HG02642 (cell line): Measurements from ENCODE around the gene SIRPB1.
"Not testable (repeated sequence)": the region's sequence is repeated elsewhere in the genome, so short reads cannot be mapped to it uniquely, and the experiment has no call there.

Source experiments
- ATAC-seq: cut with Tn5 transposase; IDR thresholded peaks from one replicate; pipeline ENCODE4 v1.9.1; 2021; ENCODE audit warnings: mild to moderate bottlenecking; ENCODE audit not compliant: unreplicated experiment, poor library complexity

SIRPB1 gene

GRCh38 chr20:1608678-1609347 lies 11.0 kb downstream of the SIRPB1 start:
- ATAC-seq, result not testable (repeated sequence)

DNA sequence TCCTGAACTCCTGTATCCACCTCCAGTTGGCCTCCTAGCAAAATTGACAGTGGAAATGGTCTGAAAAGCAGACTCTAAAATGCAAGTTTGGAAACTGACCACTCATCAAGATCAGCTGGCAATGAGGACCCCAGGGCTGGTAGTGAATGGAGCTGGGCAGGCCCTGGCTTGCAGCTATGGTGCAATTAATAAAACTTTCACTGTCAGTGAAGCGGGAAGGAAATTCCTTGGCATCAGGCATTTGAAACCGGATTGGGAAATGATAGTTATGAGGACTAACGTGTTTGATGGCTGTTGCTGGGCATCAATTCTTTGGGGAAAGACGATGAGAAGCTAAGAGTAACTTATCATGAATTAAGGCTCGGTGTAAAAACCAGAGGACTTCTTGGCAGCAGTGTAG lies 19.1 kb downstream of the SIRPB1 start:
- no peak for ATAC-seq

DNA sequence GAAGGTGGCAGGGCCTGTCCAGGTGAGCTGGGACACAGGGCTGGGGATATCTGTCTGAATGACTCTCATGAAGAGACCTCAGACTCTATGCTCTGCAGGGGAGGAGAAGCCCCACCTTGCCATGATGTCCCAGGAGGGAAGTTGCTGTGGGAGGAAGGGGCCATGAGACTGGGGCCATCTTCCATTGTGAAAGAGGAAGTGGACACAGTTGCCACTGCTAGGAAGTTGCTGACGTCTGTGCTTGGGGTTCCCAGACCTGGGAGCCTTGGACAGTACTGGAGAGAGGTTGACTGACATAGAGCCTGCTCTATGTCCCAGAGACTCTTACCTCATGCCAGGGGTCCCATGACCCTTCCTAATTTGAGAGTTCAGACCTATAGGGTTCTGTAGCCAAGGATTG lies 24.5 kb downstream of the SIRPB1 start:
- no peak for ATAC-seq

GRCh38 chr20:1588533-1589460 lies 31.0 kb downstream of the SIRPB1 start:
- ATAC-seq, result no peak

GRCh38 chr20:1587781-1588532 lies 31.9 kb downstream of the SIRPB1 start:
- ATAC-seq, result no peak

DNA sequence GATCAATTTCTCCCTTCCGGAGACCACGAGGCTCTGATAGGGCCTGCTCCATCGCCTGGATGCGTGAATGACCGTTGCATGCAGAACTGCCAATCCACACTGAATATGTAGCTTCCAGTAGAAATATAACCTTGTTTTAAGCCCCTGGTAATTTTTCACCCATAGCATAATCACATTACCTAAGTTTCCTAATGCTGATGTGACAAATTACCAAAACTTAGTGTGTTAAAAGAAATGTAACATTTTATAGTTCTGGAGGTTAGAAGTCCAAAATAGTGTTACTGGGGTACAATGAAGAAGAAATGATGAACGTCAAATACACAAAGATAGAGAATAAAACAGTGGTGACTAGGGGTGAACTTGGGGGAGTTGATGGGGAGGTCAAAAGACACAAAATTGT lies 40.3 kb downstream of the SIRPB1 start:
- ATAC-seq, result no peak

GRCh38 chr20:1577906-1578305 lies 41.9 kb downstream of the SIRPB1 start:
- ATAC-seq, result no peak

- not testable (repeated sequence) for ATAC-seq
These were observed 42.5 kb downstream of the SIRPB1 start for GRCh38 chr20:1577313-1577712.

DNA sequence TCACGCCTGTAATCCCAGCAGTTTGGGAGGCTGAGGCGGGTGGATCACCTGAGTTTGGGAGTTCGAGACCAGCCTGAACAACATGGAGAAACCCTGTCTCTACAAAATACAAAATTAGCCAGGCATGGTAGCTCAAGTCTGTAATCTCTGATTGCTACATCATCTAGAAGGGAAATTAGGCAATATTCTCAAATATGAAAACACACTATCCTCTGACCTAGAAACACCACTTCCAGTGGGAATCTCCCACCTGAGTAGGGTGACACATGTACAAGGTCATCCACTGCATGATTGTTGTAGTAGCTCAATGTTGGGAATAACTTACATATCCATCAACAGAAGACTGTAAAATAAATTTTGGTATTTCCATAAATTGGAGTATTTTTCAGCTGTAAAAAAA lies 43.2 kb downstream of the SIRPB1 start:
- ATAC-seq, result no peak

- not testable (repeated sequence) for ATAC-seq
These were observed 43.8 kb downstream of the SIRPB1 start for GRCh38 chr20:1576003-1576402.

DNA sequence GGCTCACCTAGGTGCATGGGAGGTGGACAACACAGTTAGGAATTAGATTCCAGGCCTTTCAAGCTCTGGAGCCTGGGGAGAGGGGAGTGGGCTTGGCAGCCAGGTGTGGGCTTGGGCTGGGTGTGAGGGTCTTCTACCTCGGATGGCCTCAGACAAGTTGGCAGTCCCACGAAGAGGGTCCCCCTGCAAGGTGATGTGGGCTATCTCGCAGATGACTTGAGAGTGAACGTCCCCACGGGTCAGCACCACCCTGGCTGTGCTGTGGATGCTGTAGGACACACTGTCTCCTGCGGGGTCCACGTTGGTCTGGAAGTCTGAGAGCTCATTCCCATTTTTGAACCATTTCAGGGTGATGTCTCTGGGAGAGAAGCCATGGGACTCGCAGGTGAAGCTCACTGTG lies 48.2 kb downstream of the SIRPB1 start:
- not testable (repeated sequence) for ATAC-seq
